Measurements from ENCODE around the gene NUDC. TPM values are rescaled to one million over a fixed set of nuclear protein-coding genes. Genes with fewer than 3 reads are reported as not detected.

Gene NUDC
- total RNA-seq, 1 experiment from 2014 or later, result 118 TPM

DNA sequence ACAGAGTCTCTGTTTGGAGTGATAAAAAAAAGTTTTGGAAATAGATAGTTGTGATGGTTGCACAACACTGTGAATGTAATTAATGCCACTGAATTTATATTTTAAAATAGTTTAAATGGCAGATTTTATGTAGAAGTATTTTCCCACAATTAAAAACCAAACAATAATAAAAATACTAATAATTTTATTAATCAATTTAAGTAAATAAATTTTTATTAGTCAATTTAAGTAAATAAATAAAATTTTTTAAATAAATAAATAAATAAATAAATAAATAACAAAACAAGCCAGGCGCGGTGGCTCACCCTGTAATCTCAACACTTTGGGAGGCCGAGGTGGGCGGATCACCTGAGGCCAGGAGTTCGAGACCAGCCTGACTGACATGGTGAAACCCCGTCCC, 43.7 kb downstream of the NUDC start:
- Histone ChIP-seq H3K27ac (ENCODE audit: insufficient read length, low read depth, low read length) (no peak overlapping the region), H3K56ac (ENCODE audit: insufficient read length, low read depth, low read length) (no peak overlapping the region), H3K4me1 (ENCODE audit: insufficient read depth, low read length) (peaks cover 5% of the 10 kb centered on the region; the same call in 1 of the 2 replicates), H3K23me2 (ENCODE audit: insufficient read length, low read depth, low read length, poor library complexity, severe bottlenecking) (peaks cover 6% of the 10 kb centered on the region), H3K79me2 (ENCODE audit: insufficient read depth, low read length) (0 out of 2 replicates have a peak, but pooled peaks cover 2% of the 10 kb centered on the region), H3K27me3 (ENCODE audit: insufficient read depth, low read length) (no peaks in the 10 kb centered on the region; the same call in 1 of the 2 replicates), H3K9me3 (ENCODE audit: control insufficient read depth, low read depth, low read length) (no peaks in the 10 kb centered on the region), H2AFZ (ENCODE audit: low read length) (no peak overlapping the region), H3K23ac (ENCODE audit: insufficient read length, low read depth, low read length) (no peak overlapping the region), H4K5ac (ENCODE audit: insufficient read length, low read depth, low read length) (no peak overlapping the region), H3K4me2 (ENCODE audit: insufficient read depth, insufficient read length, low read length) (no peak overlapping the region), H4K20me1 (ENCODE audit: control insufficient read depth, insufficient read depth, insufficient read length) (no peaks in the 10 kb centered on the region), H3K9ac (ENCODE audit: extremely low read depth, insufficient read length, low read length) (no peak overlapping the region), H3T11ph (ENCODE audit: low read length) (no peak overlapping the region), H2BK12ac (ENCODE audit: insufficient read length, low read depth, low read length) (no peak overlapping the region), H3K18ac (ENCODE audit: insufficient read length, low read depth, low read length) (no peak overlapping the region), H3K4ac (ENCODE audit: low read depth, low read length) (no peak overlapping the region), H3K79me1 (ENCODE audit: insufficient read depth, low read depth, low read length, poor library complexity, severe bottlenecking) (no peaks in the 10 kb centered on the region), H2BK20ac (ENCODE audit: low read depth, low read length, poor library complexity, severe bottlenecking) (no peak overlapping the region), H2AK5ac (ENCODE audit: insufficient read length, low read length) (no peak overlapping the region), H2BK5ac (ENCODE audit: insufficient read length, low read length) (no peak overlapping the region), H3K14ac (ENCODE audit: insufficient read depth, low read length) (no peak overlapping the region), H4K91ac (ENCODE audit: insufficient read length, low read depth, low read length) (no peak overlapping the region), H2BK15ac (ENCODE audit: low read depth, low read length) (no peak overlapping the region), H2BK120ac (ENCODE audit: low read depth, low read length, poor library complexity, severe bottlenecking) (no peak overlapping the region), H4K8ac (replicated peaks; ENCODE audit: insufficient read length, low read depth, low read length) (no peak overlapping the region)
- Mint-ChIP-seq H3K9me3 (no peaks in the 10 kb centered on the region; a peak in 1 of 5 replicates), H3K27me3 (ENCODE audit: low read depth) (peaks cover 5% of the 10 kb centered on the region), H3K36me3 (ENCODE audit: insufficient read depth in 1 of 3, low read depth in 3 of 3) (no peaks in the 10 kb centered on the region), H3K4me3 (no peak overlapping the region), H3K27ac (no peak overlapping the region; a peak in 1 of 7 replicates), H3K4me1 (peaks cover 12 to 13% of the 10 kb centered on the region in 2 experiments)
- WGBS (ENCODE audit: extremely low coverage, insufficient read length, low lambda C conversion rate), result no CpG with 5 or more reads among the region's 6 CpGs
- TF ChIP-seq, protein P1, sequence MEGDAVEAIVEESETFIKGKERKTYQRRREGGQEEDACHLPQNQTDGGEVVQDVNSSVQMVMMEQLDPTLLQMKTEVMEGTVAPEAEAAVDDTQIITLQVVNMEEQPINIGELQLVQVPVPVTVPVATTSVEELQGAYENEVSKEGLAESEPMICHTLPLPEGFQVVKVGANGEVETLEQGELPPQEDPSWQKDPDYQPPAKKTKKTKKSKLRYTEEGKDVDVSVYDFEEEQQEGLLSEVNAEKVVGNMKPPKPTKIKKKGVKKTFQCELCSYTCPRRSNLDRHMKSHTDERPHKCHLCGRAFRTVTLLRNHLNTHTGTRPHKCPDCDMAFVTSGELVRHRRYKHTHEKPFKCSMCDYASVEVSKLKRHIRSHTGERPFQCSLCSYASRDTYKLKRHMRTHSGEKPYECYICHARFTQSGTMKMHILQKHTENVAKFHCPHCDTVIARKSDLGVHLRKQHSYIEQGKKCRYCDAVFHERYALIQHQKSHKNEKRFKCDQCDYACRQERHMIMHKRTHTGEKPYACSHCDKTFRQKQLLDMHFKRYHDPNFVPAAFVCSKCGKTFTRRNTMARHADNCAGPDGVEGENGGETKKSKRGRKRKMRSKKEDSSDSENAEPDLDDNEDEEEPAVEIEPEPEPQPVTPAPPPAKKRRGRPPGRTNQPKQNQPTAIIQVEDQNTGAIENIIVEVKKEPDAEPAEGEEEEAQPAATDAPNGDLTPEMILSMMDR (conservative IDR thresholded peaks at IDR 0.05), result no peak
- DNase-seq, result no peak
